ENCODE results near the gene MRPL12. TPM values are rescaled to one million over a fixed set of nuclear protein-coding genes. Genes with fewer than 3 reads are reported as not detected.

MRPL12 gene
- total RNA-seq, 2 donors from 2014 or later: 53.4 to 63.5 TPM

GRCh38 chr17:81740395-81740961, 37.3 kb downstream of the MRPL12 start:
- H3K27ac ChIP-seq: no peak overlapping the region
- no peak for TF ChIP-seq POLR2A (IDR thresholded peaks at IDR 0.05)
- no peak for TF ChIP-seq POLR2AphosphoS5 (IDR thresholded peaks at IDR 0.05)
- no peak for TF ChIP-seq CTCF (IDR thresholded peaks at IDR 0.05)
- no peak overlapping the region for H3K4me3 ChIP-seq
- no peak for DNase-seq (ENCODE audit: low spot score)
- intact Hi-C loops (cut with DNase I): no loop called here
- H3K9me3 ChIP-seq: no peaks in the 10 kb centered on the region
- 35% methylated on average over 28 of the region's 28 CpGs for whole genome bisulfite sequencing
- no peaks in the 10 kb centered on the region for H3K27me3 ChIP-seq (replicated peaks; ENCODE audit: insufficient read depth)
- H3K4me1 ChIP-seq (replicated peaks): no peaks in the 10 kb centered on the region
- H3K36me3 ChIP-seq: no peaks in the 10 kb centered on the region

DNA sequence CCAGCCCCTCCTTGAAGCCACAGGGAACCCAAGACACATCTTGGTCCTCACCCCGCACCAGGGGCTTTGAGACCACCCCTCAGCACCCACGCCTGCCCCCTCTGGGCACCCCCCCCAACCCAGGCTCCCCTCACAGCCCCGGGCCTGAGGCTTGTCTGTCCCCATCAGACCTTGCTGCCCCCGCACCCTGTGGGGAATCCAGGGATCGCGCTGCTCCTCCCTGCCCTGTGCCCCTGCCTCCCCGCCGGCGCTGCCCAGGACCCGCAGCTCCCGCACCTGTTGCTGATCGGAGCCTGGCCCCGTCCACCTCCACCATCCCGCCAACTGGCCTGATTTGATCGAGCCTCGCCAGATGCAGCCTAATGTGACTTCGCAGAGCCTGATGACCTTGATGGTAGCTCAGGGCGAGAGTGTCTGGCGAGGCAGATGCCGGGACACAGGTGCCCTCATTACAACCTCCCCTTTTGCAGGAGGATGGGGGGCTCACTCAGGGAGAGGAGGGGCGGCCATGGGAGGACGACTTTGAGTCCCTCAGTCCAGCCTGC, 38.0 kb downstream of the MRPL12 start:
- TF ChIP-seq POLR2AphosphoS5 (IDR thresholded peaks at IDR 0.05) (no peak), POLR2A (IDR thresholded peaks at IDR 0.05) (no peak), CTCF (IDR thresholded peaks at IDR 0.05) (no peak)
- no peaks in the 10 kb centered on the region for H3K9me3 ChIP-seq
- H3K4me1 ChIP-seq (replicated peaks): no peaks in the 10 kb centered on the region
- no peaks in the 10 kb centered on the region for H3K27me3 ChIP-seq (replicated peaks; ENCODE audit: insufficient read depth)
- no peak overlapping the region for H3K27ac ChIP-seq
- no peak overlapping the region for H3K4me3 ChIP-seq
- DNase-seq (ENCODE audit: low spot score): no peak
- intact Hi-C loops (cut with DNase I): no loop called here
- WGBS: 43% methylated on average over 21 of the region's 22 CpGs
- H3K36me3 ChIP-seq: no peaks in the 10 kb centered on the region

DNA sequence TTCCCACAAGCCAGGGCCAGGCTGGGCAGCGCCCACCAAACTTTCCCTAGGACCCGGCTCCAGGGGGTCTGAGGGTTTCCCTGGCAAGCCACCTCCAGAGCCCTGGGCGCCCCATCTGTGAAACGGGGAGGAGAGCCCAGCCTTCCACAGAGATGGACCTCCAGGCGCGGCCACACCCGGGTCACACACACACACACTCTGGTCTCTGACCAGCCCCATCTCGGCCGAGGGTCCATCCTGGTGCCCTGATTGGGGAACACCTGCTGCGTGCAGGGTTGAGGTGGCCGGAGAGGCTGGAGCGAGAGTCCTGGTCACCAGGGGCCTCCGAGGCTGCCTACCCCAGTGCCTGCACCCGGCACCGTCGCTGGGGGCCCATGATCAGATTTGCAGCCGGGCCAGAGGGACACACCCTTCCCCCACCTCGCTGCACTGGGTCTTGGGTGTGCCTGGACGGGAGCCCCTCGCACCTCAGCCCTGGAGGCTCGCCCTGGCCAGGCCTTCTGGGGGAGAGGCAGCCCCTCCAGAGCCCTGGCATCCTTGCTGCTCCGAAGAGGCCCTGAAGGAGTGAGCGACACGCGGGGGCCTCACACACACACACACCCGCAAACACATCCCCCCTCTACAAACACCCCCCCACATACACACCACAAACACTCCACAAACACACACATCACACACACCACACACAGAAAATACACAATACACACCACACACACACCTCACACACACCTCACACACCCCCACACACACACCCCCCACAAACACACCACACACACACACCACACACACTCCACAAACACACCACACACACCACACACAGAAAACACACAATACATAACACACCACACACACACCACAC, 38.7 kb downstream of the MRPL12 start:
- Histone ChIP-seq H3K27me3 (replicated peaks; ENCODE audit: insufficient read depth) (no peaks in the 10 kb centered on the region), H3K9me3 (no peaks in the 10 kb centered on the region), H3K4me1 (replicated peaks) (no peaks in the 10 kb centered on the region), H3K36me3 (no peaks in the 10 kb centered on the region), H3K27ac (no peak overlapping the region), H3K4me3 (no peak overlapping the region)
- intact Hi-C loops (cut with DNase I): no loop called here
- no peak for TF ChIP-seq CTCF (IDR thresholded peaks at IDR 0.05)
- TF ChIP-seq POLR2AphosphoS5 (IDR thresholded peaks at IDR 0.05): no peak
- no peak for TF ChIP-seq POLR2A (IDR thresholded peaks at IDR 0.05)
- WGBS: 53% methylated on average over 17 of the region's 26 CpGs
- no peak for DNase-seq (ENCODE audit: low spot score)

Small RNA genes lying within 50 kb of the gene (microRNA-seq; reads per million reads assigned to microRNA genes)
- gene MIR6786: 0.59 reads per million

Small RNA genes lying within 50 kb of the gene (small RNA-seq; reads per million reads assigned to genes)
- gene MIR6786: 0 reads per million in 2 donors

Other genes with a start within 250 kb of the MRPL12 start
- 1,000 to 10,000 TPM; 2,438 to 3,181 TPM for gene ACTG1, start 190.6 kb upstream of the MRPL12 start, total RNA-seq
- 1 to 10 TPM; 3.1 to 5.6 TPM for gene FSCN2, start 175.0 kb upstream of the MRPL12 start, total RNA-seq
- 10 to 100 TPM; 27.8 to 44.4 TPM for gene FAAP100, start 151.0 kb upstream of the MRPL12 start, total RNA-seq
- gene NPLOC4, start 66.3 kb upstream of the MRPL12 start, total RNA-seq: 10 to 100 TPM; 40.1 to 84.8 TPM
- 1 to 10 TPM; 2.5 to 2.9 TPM for gene TSPAN10, start 66.2 kb upstream of the MRPL12 start, total RNA-seq
- not detected for gene PDE6G, start 46.8 kb upstream of the MRPL12 start, total RNA-seq
- 10 to 100 TPM; 52.5 to 59.2 TPM for gene OXLD1, start 36.8 kb upstream of the MRPL12 start, total RNA-seq
- gene CCDC137, start 36.6 kb upstream of the MRPL12 start, total RNA-seq: 10 to 100 TPM; 18.5 to 27.7 TPM
- gene ARL16, start 19.6 kb upstream of the MRPL12 start, total RNA-seq: 10 to 100 TPM; 27.9 to 49.5 TPM
- 100 to 1,000 TPM; 102 to 167 TPM for gene HGS, start 19.4 kb upstream of the MRPL12 start, total RNA-seq
- 10 to 100 TPM; 39.1 to 39.4 TPM for gene SLC25A10, start 8.9 kb downstream of the MRPL12 start, total RNA-seq
- under 1 TPM in 1 of 2 donors, not detected in 1; 0.97 TPM for gene GCGR, start 100.8 kb downstream of the MRPL12 start, total RNA-seq
- 100 to 1,000 TPM in 1 of 2 donors, 10 to 100 TPM in 1; 83.6 to 150 TPM for gene MCRIP1, start 129.9 kb downstream of the MRPL12 start, total RNA-seq
- gene PPP1R27, start 131.7 kb downstream of the MRPL12 start, total RNA-seq: 1 to 10 TPM in 1 of 2 donors, not detected in 1; 1.6 TPM
- gene P4HB, start 157.2 kb downstream of the MRPL12 start, total RNA-seq: 1,000 to 10,000 TPM in 1 of 2 donors, 100 to 1,000 TPM in 1; 509 to 2,101 TPM
- gene ARHGDIA, start 168.0 kb downstream of the MRPL12 start, total RNA-seq: 100 to 1,000 TPM; 193 to 274 TPM
- gene ALYREF, start 188.2 kb downstream of the MRPL12 start, total RNA-seq: 100 to 1,000 TPM in 1 of 2 donors, 10 to 100 TPM in 1; 83.9 to 108 TPM
- 100 to 1,000 TPM; 128 to 278 TPM for gene ANAPC11, start 188.4 kb downstream of the MRPL12 start, total RNA-seq
- gene NPB, start 198.9 kb downstream of the MRPL12 start, total RNA-seq: 10 to 100 TPM in 1 of 2 donors, 1 to 10 TPM in 1; 9.8 to 10.9 TPM
- gene PCYT2, start 208.0 kb downstream of the MRPL12 start, total RNA-seq: 10 to 100 TPM; 51.4 to 69.2 TPM
- 10 to 100 TPM; 22.4 to 39.9 TPM for gene SIRT7, start 214.8 kb downstream of the MRPL12 start, total RNA-seq
- 10 to 100 TPM; 11.3 to 27.7 TPM for gene MAFG, start 224.4 kb downstream of the MRPL12 start, total RNA-seq
- 10 to 100 TPM; 35.0 to 91.2 TPM for gene PYCR1, start 233.9 kb downstream of the MRPL12 start, total RNA-seq
- under 1 TPM in 1 of 2 donors, not detected in 1; 0.14 TPM for gene MYADML2, start 243.9 kb downstream of the MRPL12 start, total RNA-seq